ENCODE data around the gene SLC22A23.

DNA sequence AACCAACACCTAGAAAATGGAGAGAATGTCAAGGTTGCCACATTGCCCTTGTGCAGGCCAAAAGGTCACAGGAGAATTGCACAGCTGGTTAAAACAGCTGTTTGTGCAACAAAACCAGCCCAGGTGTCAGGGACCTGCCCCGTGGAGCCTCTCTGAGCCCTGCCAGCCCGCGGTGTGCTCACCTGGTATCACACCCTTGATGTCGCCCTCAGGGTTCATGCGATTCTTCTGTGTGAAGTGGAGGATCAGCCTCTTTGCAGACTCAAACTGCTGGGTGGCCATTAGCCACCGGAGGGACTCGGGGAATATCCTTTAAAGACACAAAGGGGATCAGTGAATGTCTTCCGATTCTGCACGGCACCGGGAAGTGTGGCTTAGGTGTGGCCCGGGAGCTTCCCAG is 158.9 kb downstream of the SLC22A23 start:
- no peak for TF ChIP-seq YY1 (IDR thresholded peaks at IDR 0.05; ENCODE audit: insufficient read depth, insufficient read length)
- TF ChIP-seq SUZ12 (IDR thresholded peaks at IDR 0.05; ENCODE audit: extremely low read depth, insufficient read depth, insufficient read length) = no peak
